Upper lobe of left lung (tissue), 6 donors: ENCODE measurements around the gene PLEKHG4B. TPM values are rescaled to one million over a fixed set of nuclear protein-coding genes. Genes with fewer than 3 reads are reported as not detected.

Experiments used
- ATAC-seq, 2 donors: fragments of 200-7000 bp; cut with Tn5 transposase; one replicate each; pipeline ENCODE4 v1.9.1; 2022; ENCODE audit warnings: mild to moderate bottlenecking in 2 of 2, moderate library complexity in 2 of 2; ENCODE audit not compliant: low FRiP score in 2 of 2
- DNase-seq, 2 donors: peaks; one replicate each; pipeline ENCODE4 v3.0.0-alpha.2; 2019 to 2020
- H3K27ac ChIP-seq, 4 donors: fragments of 200-600 bp; sonication (generic); one replicate each; pipeline ENCODE4 v1.5.1; 2016 to 2019
- H3K27me3 ChIP-seq, 4 donors: fragments of 200-600 bp; sonication (generic); one replicate each; pipeline ENCODE4 v1.5.1; 2017 to 2019
- H3K36me3 ChIP-seq, 4 donors: fragments of 200-600 bp; sonication (generic); one replicate each; pipeline ENCODE4 v1.5.1; 2016 to 2019
- H3K4me1 ChIP-seq, 4 donors: fragments of 200-600 bp; sonication (generic); one replicate each; pipeline ENCODE4 v1.5.1; 2018 to 2019
- H3K4me3 ChIP-seq, 4 donors: fragments of 200-600 bp; sonication (generic); one replicate each; pipeline ENCODE4 v1.5.1; 2017 to 2019; ENCODE audit warnings: mild to moderate bottlenecking in 2 of 4, moderate library complexity in 1 of 4
- H3K9me3 ChIP-seq, 4 donors: fragments of 200-600 bp; sonication (generic); one replicate each; pipeline ENCODE4 v1.5.1; 2018 to 2019
- CTCF ChIP-seq, 6 experiments: fragments of 450-650 bp in 4 of 6; fragments of 200-600 bp in 2 of 6; sonication (generic) in 2 of 6; IDR thresholded peaks; one replicate each; pipeline ENCODE4 v1.5.1; 2016 to 2019; ENCODE audit warnings: antibody characterized with exemption in 6 of 6
- EP300 ChIP-seq, 4 donors: sonication (generic); formaldehyde crosslinking; IDR thresholded peaks; one replicate each; pipeline ENCODE4 v1.5.1; 2017; ENCODE audit warnings: antibody characterized with exemption in 4 of 4, control low read depth in 2 of 4
- POLR2A ChIP-seq, 4 donors: fragments of 450-650 bp; IDR thresholded peaks; one replicate each; pipeline ENCODE4 v1.5.1; 2016 to 2017; ENCODE audit warnings: antibody characterized with exemption in 4 of 4, mild to moderate bottlenecking in 2 of 4
- POLR2AphosphoS5 ChIP-seq, 2 donors: sonication (generic); formaldehyde crosslinking; IDR thresholded peaks; one replicate each; pipeline ENCODE4 v1.5.1; 2017; ENCODE audit warnings: antibody characterized with exemption in 2 of 2
- WGBS, 2 donors: methylation state at CpG; one replicate each; pipeline ENCODE4 v1.1.5; 2017 to 2018; 5-methylcytosine and 5-hydroxymethylcytosine counted together
- total RNA-seq, 6 donors: library from RNA; depleted of rRNA in 4 of 6; stranded (reverse); fragments of >200 nt in 4 of 6; gene quantifications; one replicate each; pipeline versions ENCODE4 v1.1.0 to v1.2.1, GENCODE V29; 2016 to 2021
- donor health status: DM: no; HTN: no; CAD: no; lungs with moderate emphysema.
- donor health status: DM: no; HTN: yes; CAD: no; lungs with severe emphysema.

Gene PLEKHG4B
- total RNA-seq, 6 donors from 2014 or later = 0.40 to 5.9 (median 2.9) TPM

- no peak for DNase-seq
- no peak for ATAC-seq
- TF ChIP-seq EP300 (IDR thresholded peaks at IDR 0.05) (no peak), CTCF (IDR thresholded peaks at IDR 0.05) (no peak), POLR2A (IDR thresholded peaks at IDR 0.05) (no peak), POLR2AphosphoS5 (IDR thresholded peaks at IDR 0.05) (no peak)
- H3K9me3 ChIP-seq = no peaks in the 10 kb centered on the region
- no peaks in the 10 kb centered on the region for H3K27me3 ChIP-seq
- no peak overlapping the region for H3K4me3 ChIP-seq
- peaks cover 5 to 36% (median 22%) of the 10 kb centered on the region in 4 donors for H3K36me3 ChIP-seq
- 94 to 95% methylated on average over 8 of the region's 8 CpGs for WGBS, 2 donors
- no peaks in the 10 kb centered on the region for H3K4me1 ChIP-seq
- H3K27ac ChIP-seq = no peak overlapping the region
These were observed 109.7 kb downstream of the PLEKHG4B start for GRCh38 chr5:201672-202071.

GRCh38 chr5:203246-203930 lies 111.4 kb downstream of the PLEKHG4B start:
- whole genome bisulfite sequencing, 2 donors = 93 to 96% methylated on average over 26 of the region's 26 CpGs
- Histone ChIP-seq H3K4me3 (no peak overlapping the region), H3K9me3 (no peaks in the 10 kb centered on the region), H3K4me1 (no peaks in the 10 kb centered on the region), H3K27me3 (no peaks in the 10 kb centered on the region), H3K36me3 (peaks cover 5 to 41% (median 22%) of the 10 kb centered on the region in 4 donors), H3K27ac (no peak overlapping the region)
- ATAC-seq (no peak), DNase-seq (no peak)
- no peak for TF ChIP-seq EP300 (IDR thresholded peaks at IDR 0.05)
- no peak for TF ChIP-seq POLR2AphosphoS5 (IDR thresholded peaks at IDR 0.05)
- no peak for TF ChIP-seq POLR2A (IDR thresholded peaks at IDR 0.05)
- no peak for TF ChIP-seq CTCF (IDR thresholded peaks at IDR 0.05)

- Histone ChIP-seq H3K27ac (no peak overlapping the region), H3K36me3 (peaks cover 5 to 41% (median 22%) of the 10 kb centered on the region in 4 donors), H3K4me1 (no peaks in the 10 kb centered on the region), H3K9me3 (no peaks in the 10 kb centered on the region), H3K4me3 (no peak overlapping the region), H3K27me3 (no peaks in the 10 kb centered on the region)
- ATAC-seq (peak in 1 of 2 donors; percentile 24), DNase-seq (no peak)
- WGBS, 2 donors = 95 to 96% methylated on average over 6 of the region's 6 CpGs
- TF ChIP-seq POLR2AphosphoS5 (IDR thresholded peaks at IDR 0.05) (no peak), POLR2A (IDR thresholded peaks at IDR 0.05) (no peak), CTCF (IDR thresholded peaks at IDR 0.05) (no peak), EP300 (IDR thresholded peaks at IDR 0.05) (no peak)
These were observed 112.0 kb downstream of the PLEKHG4B start for GRCh38 chr5:204001-204400.

- H3K36me3 ChIP-seq = peaks cover 5 to 41% (median 22%) of the 10 kb centered on the region in 4 donors
- no peak for ATAC-seq
- no peak for TF ChIP-seq CTCF (IDR thresholded peaks at IDR 0.05)
- TF ChIP-seq POLR2A (IDR thresholded peaks at IDR 0.05) = no peak
- TF ChIP-seq EP300 (IDR thresholded peaks at IDR 0.05) = no peak
- no peak for TF ChIP-seq POLR2AphosphoS5 (IDR thresholded peaks at IDR 0.05)
These were observed 112.5 kb downstream of the PLEKHG4B start for GRCh38 chr5:204462-204861.

More at GRCh38 chr5:204462-204861, 112.5 kb downstream of the PLEKHG4B start:
- no peak overlapping the region for H3K4me3 ChIP-seq
- DNase-seq = no peak
- no peaks in the 10 kb centered on the region for H3K27me3 ChIP-seq
- H3K9me3 ChIP-seq = no peaks in the 10 kb centered on the region
- H3K27ac ChIP-seq = no peak overlapping the region
- no peaks in the 10 kb centered on the region for H3K4me1 ChIP-seq
